ENCODE results near the gene NFATC1.

The NFATC1 gene

GRCh38 chr18:79576686-79577351 is 181.1 kb downstream of the NFATC1 start:
- H3K4me3 ChIP-seq = no peak overlapping the region
- peak; percentile 72 for DNase-seq (ENCODE audit: low spot score)
- H3K27ac ChIP-seq = peak overlapping the region in 1 of 2 donors; percentile 3
- TF ChIP-seq, protein P1, sequence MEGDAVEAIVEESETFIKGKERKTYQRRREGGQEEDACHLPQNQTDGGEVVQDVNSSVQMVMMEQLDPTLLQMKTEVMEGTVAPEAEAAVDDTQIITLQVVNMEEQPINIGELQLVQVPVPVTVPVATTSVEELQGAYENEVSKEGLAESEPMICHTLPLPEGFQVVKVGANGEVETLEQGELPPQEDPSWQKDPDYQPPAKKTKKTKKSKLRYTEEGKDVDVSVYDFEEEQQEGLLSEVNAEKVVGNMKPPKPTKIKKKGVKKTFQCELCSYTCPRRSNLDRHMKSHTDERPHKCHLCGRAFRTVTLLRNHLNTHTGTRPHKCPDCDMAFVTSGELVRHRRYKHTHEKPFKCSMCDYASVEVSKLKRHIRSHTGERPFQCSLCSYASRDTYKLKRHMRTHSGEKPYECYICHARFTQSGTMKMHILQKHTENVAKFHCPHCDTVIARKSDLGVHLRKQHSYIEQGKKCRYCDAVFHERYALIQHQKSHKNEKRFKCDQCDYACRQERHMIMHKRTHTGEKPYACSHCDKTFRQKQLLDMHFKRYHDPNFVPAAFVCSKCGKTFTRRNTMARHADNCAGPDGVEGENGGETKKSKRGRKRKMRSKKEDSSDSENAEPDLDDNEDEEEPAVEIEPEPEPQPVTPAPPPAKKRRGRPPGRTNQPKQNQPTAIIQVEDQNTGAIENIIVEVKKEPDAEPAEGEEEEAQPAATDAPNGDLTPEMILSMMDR (IDR thresholded peaks at IDR 0.05) = no peak

- Histone ChIP-seq H3K27ac (peak overlapping the region; percentile 3 to 16), H3K4me3 (no peak overlapping the region)
- DNase-seq (ENCODE audit: low spot score) = peak; percentile 66
- TF ChIP-seq, protein P1 (IDR thresholded peaks at IDR 0.05) = no peak
These were observed 182.0 kb downstream of the NFATC1 start for GRCh38 chr18:79577451-79578395.

DNA sequence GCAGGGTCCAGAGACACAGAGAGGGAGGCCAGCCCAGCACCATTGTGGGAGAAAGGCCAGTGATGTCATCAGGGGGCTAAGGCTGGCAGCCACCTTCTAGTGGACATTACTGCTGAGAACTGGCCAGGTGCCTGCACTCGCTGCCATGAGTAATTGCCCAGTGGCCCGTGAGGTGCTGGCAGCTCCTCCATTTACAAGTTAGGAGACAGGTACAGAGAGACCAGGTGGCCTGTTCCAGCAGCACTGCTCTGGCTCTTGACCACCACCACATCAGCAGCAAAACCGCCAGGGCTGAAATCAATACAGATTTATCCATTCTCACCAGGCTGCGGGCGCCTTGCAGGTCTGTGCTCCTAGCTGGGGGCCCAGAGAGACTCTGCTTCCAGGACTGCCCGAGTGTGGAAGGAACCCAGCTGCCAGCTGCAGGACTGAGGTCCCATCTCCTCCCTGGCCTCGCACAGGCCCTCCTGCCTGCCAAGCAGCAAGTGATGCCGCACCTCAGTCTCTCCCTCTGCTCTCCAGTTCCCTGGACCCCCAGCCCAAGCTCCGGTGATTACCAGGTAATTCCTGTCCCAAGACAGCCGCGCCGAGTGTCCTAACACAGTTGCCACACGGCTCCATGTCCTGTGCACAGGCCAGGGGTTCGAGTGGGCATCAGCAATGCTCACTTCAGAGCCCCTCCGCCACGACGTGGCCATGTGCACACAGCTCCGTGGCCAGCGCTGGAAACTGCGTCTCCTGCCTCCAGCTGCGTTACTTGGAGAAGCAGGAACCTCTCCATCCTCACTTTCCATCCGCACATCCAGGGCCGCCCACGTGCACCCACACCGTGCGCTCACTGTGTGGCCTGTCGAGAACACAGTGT is 182.9 kb downstream of the NFATC1 start:
- DNase-seq (ENCODE audit: low spot score) = peak; percentile 71
- H3K4me3 ChIP-seq = no peak overlapping the region
- TF ChIP-seq, protein P1 (IDR thresholded peaks at IDR 0.05) = no peak
- H3K27ac ChIP-seq = no peak overlapping the region

All from coronary artery (tissue), 2 donors.